ENCODE data around the gene CAMP.

DNA sequence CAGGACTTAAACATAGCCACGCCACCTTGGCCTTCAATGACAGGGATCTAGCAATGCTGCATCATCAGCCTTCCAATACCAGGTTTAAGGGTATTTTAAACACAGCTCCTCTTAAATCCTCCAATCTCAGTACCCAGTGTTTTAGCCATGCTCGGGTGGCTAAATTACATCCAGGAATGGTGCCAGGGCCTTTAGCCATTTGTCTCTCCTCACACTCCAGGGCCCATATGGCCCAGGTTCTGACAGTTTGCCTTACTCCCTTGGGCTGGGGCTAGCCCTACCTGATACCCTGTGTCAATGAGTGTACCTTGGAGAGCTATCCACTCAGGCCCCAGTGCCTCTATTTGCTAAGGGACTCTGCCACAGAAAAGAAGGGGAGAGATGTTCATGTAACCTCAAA, 47.0 kb downstream of the CAMP start:
- TF ChIP-seq, protein P1, sequence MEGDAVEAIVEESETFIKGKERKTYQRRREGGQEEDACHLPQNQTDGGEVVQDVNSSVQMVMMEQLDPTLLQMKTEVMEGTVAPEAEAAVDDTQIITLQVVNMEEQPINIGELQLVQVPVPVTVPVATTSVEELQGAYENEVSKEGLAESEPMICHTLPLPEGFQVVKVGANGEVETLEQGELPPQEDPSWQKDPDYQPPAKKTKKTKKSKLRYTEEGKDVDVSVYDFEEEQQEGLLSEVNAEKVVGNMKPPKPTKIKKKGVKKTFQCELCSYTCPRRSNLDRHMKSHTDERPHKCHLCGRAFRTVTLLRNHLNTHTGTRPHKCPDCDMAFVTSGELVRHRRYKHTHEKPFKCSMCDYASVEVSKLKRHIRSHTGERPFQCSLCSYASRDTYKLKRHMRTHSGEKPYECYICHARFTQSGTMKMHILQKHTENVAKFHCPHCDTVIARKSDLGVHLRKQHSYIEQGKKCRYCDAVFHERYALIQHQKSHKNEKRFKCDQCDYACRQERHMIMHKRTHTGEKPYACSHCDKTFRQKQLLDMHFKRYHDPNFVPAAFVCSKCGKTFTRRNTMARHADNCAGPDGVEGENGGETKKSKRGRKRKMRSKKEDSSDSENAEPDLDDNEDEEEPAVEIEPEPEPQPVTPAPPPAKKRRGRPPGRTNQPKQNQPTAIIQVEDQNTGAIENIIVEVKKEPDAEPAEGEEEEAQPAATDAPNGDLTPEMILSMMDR (IDR thresholded peaks at IDR 0.05) = no peak
- TF ChIP-seq POLR2AphosphoS5 (IDR thresholded peaks at IDR 0.05) = no peak
